ENCODE results near the gene PFKP.

Gene PFKP

GRCh38 chr10:3067118-3067858 lies at the start of gene PFKP:
Gene PFKP, plus strand, starts transcription at chr10:3067548. Its CDS starts 48 bp downstream, at chr10:3067596.
- Histone ChIP-seq H3K79me2 (ENCODE audit: low read length) (peaks cover 49% of the 10 kb centered on the region), H4K20me1 (ENCODE audit: insufficient read depth, low read length) (peaks cover 30% of the 10 kb centered on the region), H3K27ac (ENCODE audit: low read length) (peak within 1 kb of the TSS; percentile 57), H3K27me3 (ENCODE audit: low read depth, low read length) (no peaks in the 10 kb centered on the region; the same call in 1 of the 2 replicates), H3K4me1 (ENCODE audit: low read length) (peaks cover 12% of the 10 kb centered on the region), H3K9me3 (ENCODE audit: insufficient read depth, low read length) (no peaks in the 10 kb centered on the region), H3K4me3 (ENCODE audit: low read length) (peak within 1 kb of the TSS; percentile 97), H3K4me2 (ENCODE audit: low read length) (peak within 1 kb of the TSS; percentile 91), H2AFZ (ENCODE audit: low read depth, low read length) (peak within 1 kb of the TSS; percentile 67; the same call in 1 of the 2 replicates), H3K9ac (ENCODE audit: low read length) (peak within 1 kb of the TSS; percentile 95), H3K36me3 (replicated peaks; ENCODE audit: low read depth, low read length) (peaks cover 26% of the 10 kb centered on the region)
- TF ChIP-seq EZH2phosphoT487 (IDR thresholded peaks at IDR 0.05; ENCODE audit: low read depth), result no peak
- no peak for TF ChIP-seq CTCF (IDR thresholded peaks at IDR 0.05; ENCODE audit: low read depth, low read length)

GRCh38 chr10:3018247-3018646 lies 49.1 kb upstream of the PFKP start:
- Histone ChIP-seq H2AFZ (ENCODE audit: low read depth, low read length) (no peak overlapping the region), H3K4me3 (ENCODE audit: low read length) (no peak overlapping the region), H3K79me2 (ENCODE audit: low read length) (no peaks in the 10 kb centered on the region), H4K20me1 (ENCODE audit: insufficient read depth, low read length) (no peaks in the 10 kb centered on the region), H3K36me3 (replicated peaks; ENCODE audit: low read depth, low read length) (no peaks in the 10 kb centered on the region), H3K4me1 (ENCODE audit: low read length) (no peaks in the 10 kb centered on the region), H3K27ac (ENCODE audit: low read length) (no peak overlapping the region), H3K4me2 (ENCODE audit: low read length) (no peak overlapping the region), H3K9me3 (ENCODE audit: insufficient read depth, low read length) (no peaks in the 10 kb centered on the region), H3K27me3 (ENCODE audit: low read depth, low read length) (peaks cover 25% of the 10 kb centered on the region), H3K9ac (ENCODE audit: low read length) (no peak overlapping the region)
- TF ChIP-seq EZH2phosphoT487 (IDR thresholded peaks at IDR 0.05; ENCODE audit: low read depth) (no peak), CTCF (IDR thresholded peaks at IDR 0.05; ENCODE audit: low read depth, low read length) (no peak)

- no peak overlapping the region for H3K9ac ChIP-seq (ENCODE audit: low read length)
- no peak overlapping the region for H2AFZ ChIP-seq (ENCODE audit: low read depth, low read length)
- no peak overlapping the region for H3K4me2 ChIP-seq (ENCODE audit: low read length)
- H3K4me3 ChIP-seq (ENCODE audit: low read length), result no peak overlapping the region
- H3K4me1 ChIP-seq (ENCODE audit: low read length), result no peaks in the 10 kb centered on the region
- H3K79me2 ChIP-seq (ENCODE audit: low read length), result no peaks in the 10 kb centered on the region
- H4K20me1 ChIP-seq (ENCODE audit: insufficient read depth, low read length), result no peaks in the 10 kb centered on the region
- H3K9me3 ChIP-seq (ENCODE audit: insufficient read depth, low read length), result no peaks in the 10 kb centered on the region
- peaks cover 22% of the 10 kb centered on the region for H3K27me3 ChIP-seq (ENCODE audit: low read depth, low read length)
- no peaks in the 10 kb centered on the region for H3K36me3 ChIP-seq (replicated peaks; ENCODE audit: low read depth, low read length)
- TF ChIP-seq CTCF (IDR thresholded peaks at IDR 0.05; ENCODE audit: low read depth, low read length), result no peak
- TF ChIP-seq EZH2phosphoT487 (IDR thresholded peaks at IDR 0.05; ENCODE audit: low read depth), result no peak
- no peak overlapping the region for H3K27ac ChIP-seq (ENCODE audit: low read length)
Observed at GRCh38 chr10:3020311-3020710, 47.0 kb upstream of the PFKP start.

GRCh38 chr10:3020881-3021280 lies 46.5 kb upstream of the PFKP start:
- Histone ChIP-seq H3K4me2 (ENCODE audit: low read length) (no peak overlapping the region), H3K27me3 (ENCODE audit: low read depth, low read length) (peaks cover 27% of the 10 kb centered on the region), H3K79me2 (ENCODE audit: low read length) (no peaks in the 10 kb centered on the region), H3K9ac (ENCODE audit: low read length) (no peak overlapping the region), H3K4me3 (ENCODE audit: low read length) (no peak overlapping the region), H3K27ac (ENCODE audit: low read length) (no peak overlapping the region), H3K4me1 (ENCODE audit: low read length) (no peaks in the 10 kb centered on the region), H4K20me1 (ENCODE audit: insufficient read depth, low read length) (no peaks in the 10 kb centered on the region), H3K9me3 (ENCODE audit: insufficient read depth, low read length) (no peaks in the 10 kb centered on the region), H2AFZ (ENCODE audit: low read depth, low read length) (no peak overlapping the region), H3K36me3 (replicated peaks; ENCODE audit: low read depth, low read length) (no peaks in the 10 kb centered on the region)
- no peak for TF ChIP-seq EZH2phosphoT487 (IDR thresholded peaks at IDR 0.05; ENCODE audit: low read depth)
- TF ChIP-seq CTCF (IDR thresholded peaks at IDR 0.05; ENCODE audit: low read depth, low read length), result no peak

All from OCI-LY3 (cell line).